GM21717 (cell line): ENCODE measurements around the gene ELMO3.

Experiments used
- ATAC-seq: cut with Tn5 transposase; IDR thresholded peaks from one replicate; pipeline ENCODE4 v1.9.1; 2021; ENCODE audit warnings: mild to moderate bottlenecking, moderate library complexity; ENCODE audit not compliant: unreplicated experiment

The ELMO3 gene, protein sequence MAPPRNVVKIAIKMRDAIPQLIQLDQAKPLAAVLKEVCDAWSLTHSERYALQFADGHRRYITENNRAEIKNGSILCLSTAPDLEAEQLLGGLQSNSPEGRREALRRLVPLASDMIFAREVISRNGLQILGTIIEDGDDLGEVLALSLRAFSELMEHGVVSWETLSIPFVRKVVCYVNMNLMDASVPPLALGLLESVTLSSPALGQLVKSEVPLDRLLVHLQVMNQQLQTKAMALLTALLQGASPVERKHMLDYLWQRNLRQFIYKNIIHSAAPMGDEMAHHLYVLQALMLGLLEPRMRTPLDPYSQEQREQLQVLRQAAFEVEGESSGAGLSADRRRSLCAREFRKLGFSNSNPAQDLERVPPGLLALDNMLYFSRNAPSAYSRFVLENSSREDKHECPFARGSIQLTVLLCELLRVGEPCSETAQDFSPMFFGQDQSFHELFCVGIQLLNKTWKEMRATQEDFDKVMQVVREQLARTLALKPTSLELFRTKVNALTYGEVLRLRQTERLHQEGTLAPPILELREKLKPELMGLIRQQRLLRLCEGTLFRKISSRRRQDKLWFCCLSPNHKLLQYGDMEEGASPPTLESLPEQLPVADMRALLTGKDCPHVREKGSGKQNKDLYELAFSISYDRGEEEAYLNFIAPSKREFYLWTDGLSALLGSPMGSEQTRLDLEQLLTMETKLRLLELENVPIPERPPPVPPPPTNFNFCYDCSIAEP

DNA sequence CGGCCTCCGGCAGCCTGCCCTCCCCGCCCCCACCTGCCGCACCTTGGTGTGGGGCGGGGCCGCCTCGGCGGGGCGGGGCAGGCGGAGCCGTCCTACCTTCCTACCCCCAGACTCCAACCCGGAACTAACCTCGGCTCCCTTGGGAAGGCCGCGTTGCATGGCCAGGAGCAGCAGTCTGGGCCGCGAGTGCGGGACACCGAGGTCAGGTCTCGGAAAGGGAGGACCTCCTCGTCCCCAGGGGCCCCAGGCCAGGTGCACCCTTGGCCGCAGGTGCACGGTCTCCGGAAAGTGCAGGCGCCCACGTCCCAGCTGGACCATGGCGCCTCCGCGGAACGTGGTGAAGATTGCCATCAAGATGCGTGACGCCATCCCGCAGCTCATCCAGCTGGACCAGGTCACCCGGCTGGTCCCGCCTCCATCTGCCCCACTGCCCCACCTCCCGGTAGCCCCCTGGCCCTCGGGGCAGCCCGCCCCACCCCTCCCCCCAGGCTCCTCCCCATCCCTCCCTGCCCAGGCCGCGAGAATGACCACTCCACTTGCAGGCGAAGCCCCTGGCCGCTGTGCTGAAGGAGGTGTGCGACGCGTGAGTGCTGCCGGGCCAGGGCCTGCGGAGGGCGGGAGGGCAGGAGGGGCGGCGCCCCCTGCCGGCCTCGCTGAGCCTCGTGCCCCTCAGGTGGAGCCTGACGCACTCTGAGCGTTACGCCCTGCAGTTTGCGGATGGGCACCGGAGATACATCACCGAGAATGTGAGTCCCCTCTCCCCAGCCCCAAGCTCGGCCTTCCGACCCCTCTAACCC is at the start of gene ELMO3:
ELMO3 (plus strand) TSS at position 121 of the 797 bp plus-strand sequence; CDS start at position 317, 196 bp downstream.
- no peak for ATAC-seq

DNA sequence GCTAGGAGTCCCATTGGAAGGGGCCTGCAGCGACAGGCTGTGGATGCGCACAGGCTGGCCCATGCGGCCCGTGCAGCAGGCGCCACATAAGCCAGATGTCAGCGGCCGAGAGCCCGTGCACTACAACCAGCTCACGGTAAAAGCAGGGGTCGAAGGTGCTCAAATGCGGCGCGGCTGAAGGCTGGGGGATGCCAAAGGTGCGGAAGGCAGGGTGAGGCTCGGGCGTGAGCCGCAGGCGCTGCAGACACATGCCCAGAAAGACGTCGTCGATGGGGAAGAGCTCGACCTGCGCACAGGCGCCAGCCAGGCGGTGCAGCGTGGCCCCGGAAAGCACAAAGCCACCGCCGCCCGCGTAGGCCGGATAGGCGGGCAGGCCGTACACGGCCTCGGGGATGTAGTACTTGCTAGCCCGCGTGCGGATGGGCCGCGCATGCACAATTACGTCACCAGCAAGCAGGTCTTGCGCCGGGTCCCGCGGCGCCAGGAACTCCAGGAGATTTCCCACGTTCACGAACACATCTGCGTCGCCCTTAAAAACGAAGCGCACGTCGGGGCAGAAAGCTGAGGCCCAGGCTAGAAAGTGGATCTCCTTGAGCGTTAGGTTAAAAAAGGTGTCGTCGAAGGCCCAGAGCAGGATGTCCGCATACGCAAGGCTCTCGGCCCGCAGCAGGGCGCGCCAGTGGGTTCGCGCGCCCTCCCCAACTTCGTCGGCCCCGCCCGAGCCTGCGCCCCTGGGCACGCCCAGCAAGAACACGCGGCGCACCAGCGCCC is 49.5 kb upstream of the ELMO3 start:
- no peak for ATAC-seq

DNA sequence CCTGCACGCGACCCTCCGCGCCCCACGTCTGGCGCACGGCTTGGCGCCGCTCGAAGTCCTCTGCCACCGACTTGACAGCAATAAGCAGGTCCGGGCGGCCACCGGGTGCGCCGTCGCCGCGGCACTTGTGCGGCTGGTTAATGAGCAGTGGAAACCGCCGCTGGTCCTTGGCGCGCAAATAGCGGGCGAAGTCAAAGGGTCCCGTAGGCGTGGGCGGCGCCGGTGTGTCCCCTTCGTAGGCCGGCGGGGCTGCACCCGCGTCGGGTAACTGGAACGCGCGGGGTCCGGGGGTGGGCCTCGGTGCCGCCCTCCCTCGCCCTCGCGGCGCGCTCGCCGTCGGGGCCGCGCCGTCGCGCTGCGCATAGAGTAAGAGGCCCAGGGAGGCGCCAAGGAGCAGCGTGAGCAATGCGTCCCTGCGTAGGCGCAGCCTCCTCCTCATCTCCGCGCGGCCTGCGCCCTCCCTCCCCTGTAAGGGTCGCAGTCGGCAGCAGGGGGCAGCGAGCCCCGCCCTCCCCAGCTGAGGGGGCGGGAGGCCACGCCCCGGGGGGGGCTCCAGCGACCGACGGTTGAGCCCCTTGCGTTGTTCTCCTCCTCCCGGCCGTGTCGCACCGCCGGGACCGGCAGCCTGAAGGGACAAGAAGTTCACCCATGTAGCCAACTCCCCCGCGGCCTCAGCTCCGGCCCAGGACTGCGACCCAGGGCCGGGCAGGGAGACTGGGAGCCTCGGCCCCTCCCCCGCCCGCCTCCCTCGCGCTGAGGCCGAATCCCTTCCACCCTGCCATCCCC is 48.7 kb upstream of the ELMO3 start:
- peak; percentile 30 for ATAC-seq

DNA sequence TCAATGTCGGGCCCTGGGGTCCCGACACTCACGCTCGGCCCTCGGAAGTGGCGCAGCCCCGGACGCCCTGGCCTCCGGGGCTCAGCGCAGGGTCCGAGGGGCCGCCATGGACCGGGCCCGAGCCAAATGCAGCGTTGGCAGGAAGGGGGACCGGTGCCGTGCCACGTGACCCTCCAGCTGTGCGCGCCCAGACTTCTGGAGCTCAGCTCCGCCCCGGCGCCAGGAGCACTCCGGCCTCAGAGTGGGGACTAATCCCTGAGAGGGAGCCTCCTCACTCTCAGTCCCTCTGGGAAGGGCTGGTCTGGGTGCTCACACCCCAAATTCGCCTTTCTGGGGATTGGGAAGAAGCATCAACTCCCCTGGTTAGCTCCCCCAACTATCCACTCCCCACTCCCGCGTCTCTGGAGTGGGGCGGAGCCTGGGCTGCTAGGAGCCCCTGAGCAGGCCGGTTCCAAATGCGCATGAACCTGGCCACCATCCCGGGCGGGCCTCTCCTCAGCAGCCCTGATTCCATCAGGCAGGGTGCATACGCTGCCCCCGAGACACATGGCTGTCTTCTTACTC is 48.0 kb upstream of the ELMO3 start, which contains the start of gene B3GNT9:
B3GNT9 (minus strand) TSS at position 166 of the 564 bp plus-strand sequence. CDS start 513 bp downstream, outside the sequence.
- peak; percentile 41 for ATAC-seq

DNA sequence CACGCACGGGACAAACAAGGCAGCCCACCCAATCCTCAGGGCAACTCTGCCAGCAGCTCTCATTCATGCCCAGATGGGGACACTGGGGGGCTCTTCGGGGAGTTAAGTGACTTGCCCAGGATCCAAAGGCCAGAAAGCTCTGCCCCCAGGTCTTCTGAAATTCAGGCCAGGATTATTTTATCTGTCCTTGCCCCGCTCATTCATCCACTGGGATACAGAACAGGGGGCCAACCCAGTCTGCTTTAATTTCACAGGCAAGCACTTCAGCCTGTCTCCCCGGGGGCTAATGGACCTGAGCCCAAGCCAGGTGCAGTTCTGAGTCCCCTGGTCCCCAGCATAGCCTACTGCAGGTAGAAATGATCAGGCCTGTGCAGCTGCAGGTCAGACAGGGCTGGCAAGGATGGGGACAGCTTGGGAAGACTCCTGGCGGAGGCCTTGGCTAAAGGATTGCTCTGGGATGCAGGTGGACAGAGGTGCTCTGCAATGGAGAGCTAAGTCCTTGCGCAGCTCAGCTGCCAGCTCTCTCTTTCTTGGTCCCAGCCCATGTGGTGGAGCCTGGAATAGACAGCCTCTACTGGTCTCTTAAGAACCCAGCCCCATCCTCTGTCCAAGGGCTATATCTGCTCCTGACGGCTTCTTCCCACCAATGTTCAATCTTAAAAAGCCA is 47.4 kb upstream of the ELMO3 start:
- ATAC-seq = no peak

DNA sequence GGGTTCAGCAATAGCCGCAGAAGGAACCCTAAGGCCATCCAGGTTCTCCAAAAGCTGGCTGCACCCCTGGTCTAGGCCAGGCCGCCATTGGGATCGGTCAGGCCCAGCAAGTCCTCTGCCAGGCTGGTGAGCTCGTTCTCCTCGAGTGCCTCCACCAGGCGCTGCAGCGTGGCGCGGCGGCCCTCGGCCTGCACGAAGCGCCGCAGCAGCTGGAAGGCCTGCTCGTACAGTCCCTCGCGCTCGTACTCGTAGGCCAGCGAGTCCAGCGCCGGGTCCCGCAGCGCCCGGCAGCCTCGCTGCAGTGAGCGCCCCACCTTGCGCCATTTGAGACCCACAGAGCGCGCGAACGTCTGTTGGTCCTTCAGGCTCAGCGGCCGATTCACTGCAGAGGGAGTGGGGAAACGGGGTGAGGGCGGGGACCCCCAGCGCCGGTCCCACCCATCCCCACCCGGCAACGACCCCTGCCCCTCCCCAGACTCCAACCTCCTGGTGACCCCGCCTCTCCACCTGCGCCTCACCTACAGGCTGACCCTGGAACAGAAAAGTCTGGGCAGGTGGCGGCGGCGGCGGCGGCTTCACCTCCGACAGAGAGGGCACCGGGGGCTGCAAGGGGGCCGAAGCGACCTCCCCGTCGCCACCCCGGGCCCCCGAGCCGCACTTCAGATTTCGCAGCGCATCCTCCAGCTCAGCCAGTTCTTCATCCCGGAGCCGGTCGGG is 44.2 kb upstream of the ELMO3 start:
- ATAC-seq = no peak

DNA sequence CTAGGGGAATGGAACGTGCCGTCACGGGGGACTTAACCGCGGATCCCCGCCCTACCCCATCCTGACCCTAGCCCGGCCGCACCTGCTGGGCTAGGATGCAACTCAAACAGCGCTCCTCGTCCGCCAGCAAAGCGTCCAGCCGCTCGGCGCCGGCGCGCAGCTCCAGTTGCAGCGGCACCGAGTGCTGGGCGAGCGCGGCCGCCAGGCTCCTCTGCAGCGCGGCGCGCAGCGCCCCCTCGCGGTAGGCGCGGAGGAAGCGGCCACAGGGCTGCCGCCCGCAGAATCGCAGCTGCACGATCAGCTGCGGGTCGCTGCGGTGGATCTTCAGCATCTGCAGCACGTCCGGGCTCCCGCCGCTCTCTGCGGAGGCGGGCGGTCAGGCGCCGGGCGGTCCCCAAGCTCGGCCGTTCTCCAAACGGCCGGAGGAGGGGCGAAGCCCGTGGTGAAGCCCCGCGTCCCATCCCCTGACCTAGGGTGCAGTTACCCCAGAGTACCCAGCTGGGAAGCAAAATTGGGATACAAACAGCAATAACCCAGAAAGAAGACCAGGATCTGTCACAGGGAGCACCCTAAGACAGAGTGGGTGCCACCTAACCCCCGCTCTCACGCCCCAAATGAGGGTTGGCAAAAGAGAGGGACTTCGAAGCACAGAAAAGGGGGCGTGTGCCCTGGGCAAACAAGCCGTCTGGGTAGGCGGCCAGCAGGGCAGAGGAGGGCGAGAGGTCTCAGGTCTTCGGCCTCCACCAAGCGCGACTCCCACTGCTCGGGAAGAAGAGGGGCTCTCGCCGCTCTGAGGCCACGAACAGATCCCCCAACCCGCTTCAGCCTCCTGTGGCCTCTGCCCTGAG is 43.4 kb upstream of the ELMO3 start:
- ATAC-seq = no peak

DNA sequence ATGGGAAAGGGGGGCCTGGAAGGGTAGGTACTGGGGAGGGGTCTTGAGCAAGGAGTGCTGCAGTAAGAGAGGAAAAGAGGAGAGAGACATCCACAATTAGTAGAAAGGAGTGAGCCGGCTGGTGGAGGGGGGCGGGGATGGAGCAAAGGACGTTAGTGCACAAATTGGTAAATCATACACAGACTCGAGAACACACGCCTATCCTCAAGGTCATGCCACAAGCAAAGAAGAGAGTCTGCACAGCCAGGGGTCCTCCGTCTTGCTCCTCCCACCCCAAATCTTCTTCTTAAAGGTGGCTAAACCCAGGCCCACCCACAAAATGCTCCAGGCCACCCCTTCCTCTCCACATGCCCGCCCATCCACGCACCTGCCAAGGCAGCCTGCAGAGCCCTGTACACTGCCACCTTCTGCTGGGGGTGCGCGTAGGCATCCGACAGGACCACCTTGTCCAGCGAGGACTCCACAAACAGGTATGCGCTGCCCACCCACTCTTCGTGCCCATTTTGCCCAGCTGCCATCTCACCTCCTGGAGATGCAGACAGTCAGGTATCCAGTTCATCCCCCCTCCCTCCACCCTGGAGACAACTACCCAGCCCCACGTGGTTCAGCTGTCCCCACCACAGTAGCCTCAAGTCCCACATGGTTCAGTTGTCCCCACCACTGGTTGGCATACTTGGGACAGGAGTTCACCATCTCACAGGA is 42.6 kb upstream of the ELMO3 start:
- ATAC-seq = no peak

DNA sequence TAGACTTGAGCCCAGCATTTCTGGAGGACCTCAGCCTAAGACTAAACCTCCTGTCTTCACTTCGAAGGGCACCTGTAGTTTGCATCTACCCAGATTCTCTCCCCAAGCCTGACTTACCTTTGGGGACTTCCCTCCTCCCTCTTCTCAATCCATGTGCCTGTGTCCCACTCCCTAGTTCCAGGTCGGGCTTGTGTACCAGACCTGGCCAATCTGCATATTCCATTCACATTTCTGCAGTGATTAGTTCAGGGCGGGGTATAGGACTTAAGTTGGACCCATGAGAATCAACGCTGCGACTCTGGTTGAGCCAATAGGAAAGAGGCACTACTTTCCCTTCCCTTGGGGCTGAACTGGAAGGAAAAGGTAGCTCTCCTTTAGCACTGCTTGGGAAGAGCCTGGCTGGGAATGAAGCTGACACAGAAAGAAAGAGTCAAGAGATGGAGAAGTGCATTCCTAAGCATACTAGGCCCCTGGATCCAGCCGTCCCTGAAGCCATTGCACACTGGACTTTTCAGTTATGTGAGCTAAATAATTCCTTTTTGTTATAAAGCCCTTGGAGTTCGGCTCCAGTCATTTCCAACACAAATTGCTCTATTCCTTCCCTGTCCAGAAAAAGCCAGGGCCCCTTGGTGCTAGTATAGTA is 41.7 kb upstream of the ELMO3 start:
- no peak for ATAC-seq

DNA sequence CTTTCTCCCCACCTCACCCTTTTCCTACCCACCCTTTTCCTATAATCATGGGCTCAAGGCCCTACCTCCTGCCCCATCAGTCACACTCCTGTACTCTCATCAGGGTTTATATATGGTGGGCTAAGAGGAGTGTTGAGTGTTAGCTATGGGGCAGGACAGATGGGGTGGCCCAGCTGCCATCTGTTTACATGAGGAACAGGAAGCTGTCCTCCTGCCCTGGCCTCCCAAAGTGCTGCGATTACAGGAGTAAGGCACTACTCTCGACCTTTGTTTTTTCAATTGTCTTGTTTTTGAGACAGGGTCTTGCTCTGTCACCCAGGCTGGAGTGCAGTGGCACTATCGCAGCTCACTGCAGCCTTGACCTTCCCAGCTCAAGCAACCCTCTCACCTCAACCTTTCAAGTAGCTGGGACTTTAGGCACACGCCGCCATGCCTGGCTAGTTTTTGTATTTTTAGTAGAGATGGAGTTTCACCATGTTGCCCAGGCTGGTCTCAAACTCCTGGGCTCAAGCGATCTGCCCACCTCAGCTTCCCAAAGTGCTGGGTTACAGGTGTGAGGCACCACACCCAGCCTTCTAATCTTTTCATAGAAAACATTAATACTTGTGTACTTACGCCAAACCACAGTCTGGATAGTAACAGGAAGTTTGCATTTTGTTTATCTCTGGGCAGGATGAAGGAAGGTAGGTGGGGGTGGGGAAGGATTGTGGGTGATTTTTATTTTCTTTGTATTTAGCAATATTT is 40.9 kb upstream of the ELMO3 start:
- no peak for ATAC-seq

DNA sequence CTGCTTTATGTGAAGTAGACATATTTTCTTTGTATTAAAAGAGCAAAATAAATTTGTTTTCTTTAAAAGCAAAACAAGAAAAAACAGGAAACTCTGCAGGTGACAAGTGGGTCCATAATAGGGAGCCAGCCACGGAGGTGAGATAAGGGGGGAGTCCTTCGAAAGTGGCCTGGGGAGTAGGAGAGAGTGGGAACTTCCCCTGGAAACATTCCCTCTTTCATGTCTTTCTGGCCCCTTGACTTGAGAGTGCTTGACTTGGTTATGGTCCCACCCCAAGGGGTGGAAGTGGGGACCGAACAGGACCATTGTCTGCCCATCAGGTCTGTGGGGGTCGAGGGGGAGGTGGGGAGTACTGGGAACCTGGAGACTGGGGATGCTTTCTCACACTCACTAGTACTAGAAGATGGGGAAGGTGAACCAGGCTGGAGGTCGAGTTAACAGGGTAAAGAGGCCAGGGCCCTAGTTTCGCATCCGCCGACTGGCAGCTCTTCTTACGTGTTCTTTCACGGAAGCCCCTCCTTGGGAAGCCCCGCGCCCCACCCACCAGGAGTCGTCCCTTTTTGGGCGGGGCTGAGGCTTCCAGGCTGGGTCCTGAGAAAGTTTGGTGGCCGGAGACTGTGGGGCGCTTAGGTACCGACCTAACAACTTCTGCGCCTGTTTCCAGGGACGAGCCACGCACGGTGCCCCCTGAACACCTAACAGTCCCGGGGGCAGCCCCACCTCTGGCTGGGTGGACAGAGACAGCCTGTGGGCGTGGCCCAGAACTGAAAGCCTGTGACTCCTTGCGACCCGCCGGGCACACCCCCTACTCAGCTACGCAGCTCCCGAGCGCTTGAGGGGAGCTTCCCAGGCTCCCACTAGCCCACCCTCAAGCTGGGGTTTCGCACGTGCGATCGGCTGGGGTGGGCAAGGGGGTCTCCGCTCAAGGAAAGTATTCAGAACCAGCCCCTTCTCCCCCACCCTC is 40.0 kb upstream of the ELMO3 start:
- ATAC-seq = peak; percentile 42

DNA sequence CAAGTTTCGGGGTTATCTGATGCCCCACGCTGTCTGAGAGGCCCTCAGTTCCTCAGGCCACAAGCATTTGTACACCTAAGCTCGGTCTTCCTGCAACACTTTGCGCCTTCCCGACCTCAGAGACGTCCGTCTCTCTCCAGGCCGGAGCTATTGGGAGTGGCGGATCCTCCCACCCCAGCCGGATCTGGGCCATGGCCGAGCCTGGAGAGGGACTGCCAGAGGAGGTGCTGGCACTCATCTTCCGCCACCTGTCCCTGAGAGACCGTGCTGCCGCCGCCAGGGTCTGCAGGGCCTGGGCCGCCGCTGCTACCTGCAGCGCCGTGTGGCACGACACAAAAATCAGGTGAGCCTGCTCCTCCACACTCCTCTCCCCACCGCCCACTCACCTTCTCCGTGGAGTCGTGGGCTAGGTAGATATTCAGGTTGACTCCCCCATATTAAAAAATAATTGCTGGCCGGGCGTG is 37.3 kb upstream of the ELMO3 start:
- no peak for ATAC-seq

DNA sequence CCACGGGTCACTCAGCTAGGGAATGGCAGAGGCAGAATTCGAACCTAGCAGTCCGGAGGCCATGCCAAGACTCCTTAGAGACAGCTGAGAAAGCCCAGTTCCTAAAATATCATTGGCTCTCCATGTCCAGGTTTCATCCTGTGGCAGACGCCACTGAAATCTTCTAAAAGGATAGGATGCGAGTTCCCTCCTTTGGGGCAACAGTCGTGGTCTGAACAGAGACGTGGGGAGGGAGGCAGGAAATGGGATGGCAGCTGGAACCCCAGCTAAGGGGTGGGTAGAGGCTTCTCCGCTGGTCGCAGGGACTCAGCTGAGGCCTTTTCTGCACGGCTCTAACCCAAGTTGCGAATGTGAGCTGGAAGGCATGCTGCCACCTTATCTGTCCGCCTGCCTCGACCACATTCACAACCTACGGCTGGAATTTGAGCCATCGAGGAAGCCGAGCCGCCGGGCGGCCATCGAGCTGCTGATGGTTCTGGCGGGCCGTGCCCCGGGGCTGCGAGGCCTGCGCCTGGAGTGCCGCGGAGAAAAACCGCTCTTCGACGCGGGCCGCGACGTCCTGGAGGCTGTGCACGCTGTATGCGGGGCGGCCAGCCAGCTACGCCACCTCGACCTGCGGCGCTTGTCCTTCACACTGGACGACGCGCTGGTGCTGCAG is 36.3 kb upstream of the ELMO3 start:
- ATAC-seq = no peak
